Measurements from ENCODE around the gene RAPSN. TPM values are rescaled to one million over a fixed set of nuclear protein-coding genes. Genes with fewer than 3 reads are reported as not detected.
A peak's percentile ranks its signal among the peaks of the same experiment; 100 is the strongest.

The RAPSN gene
- total and polyA plus RNA-seq, 2 donors (not counting 1 experiment from before 2014, with no cell fraction given) = 0.25 to 1.0 TPM

DNA sequence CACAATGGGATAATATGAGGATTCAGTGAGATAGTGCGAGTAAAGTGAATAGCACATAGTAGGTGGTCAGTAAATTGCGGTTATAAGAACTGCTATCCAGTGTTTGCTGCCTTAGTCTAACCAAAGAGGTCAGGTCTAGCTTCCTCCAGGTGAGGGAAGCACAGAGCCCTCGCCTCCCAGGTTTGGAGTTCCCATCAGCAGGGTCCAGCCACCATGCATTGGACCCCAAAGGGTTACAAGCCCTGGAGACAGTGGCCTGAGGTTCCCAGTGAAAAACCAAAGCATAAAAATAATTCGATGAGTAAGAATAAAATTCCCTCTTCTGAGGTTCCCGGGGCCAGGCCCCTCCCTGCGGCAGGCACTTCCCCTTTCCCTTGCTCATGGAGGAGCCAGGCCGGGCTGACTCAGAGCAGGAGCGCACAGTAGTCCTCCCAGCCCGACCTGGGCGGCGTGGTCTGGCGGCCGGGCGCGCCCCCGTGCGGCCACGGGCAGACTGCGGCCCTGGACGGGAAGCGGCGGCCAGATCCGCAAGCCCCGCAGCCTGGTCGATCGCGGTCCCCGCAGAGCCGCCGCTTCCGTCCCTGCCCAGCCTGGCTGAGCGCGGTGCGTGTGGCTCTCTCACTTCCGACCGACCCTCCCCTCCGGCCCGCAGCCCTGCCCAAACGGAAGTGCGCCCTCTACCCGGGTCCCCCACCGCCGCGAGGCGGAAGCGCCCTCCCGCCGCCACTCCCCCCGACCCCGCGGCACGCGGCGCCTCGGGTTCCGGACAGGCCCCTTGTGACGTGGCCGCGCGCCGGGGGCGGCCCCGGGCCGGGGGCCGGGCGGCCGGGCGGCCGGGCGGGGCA is 41.0 kb downstream of the RAPSN start, which contains the start of gene SLC39A13:
TSS of gene SLC39A13 (plus strand) at position 845 of the 845 bp plus-strand sequence. CDS start 1,505 bp downstream, outside the sequence.
- Histone ChIP-seq H3K27me3 (replicated peaks in 1 of 4; ENCODE audit: control extremely low read depth in 1 of 4, control insufficient read depth in 3 of 4, insufficient read depth in 4 of 4, low read length in 3 of 4) (no peaks in the 10 kb centered on the region), H3K36me3 (replicated peaks in 1 of 2; ENCODE audit: control extremely low read depth in 1 of 2, control insufficient read depth in 1 of 2, extremely low read depth in 1 of 2, insufficient read depth in 2 of 2, low read length in 1 of 2) (peaks cover 0 to 2% of the 10 kb centered on the region in 2 experiments), H3K4me2 (replicated peaks; ENCODE audit: low read depth, low read length, poor library complexity, severe bottlenecking) (peak within 1 kb of the TSS; percentile 98), H3K9me3 (ENCODE audit: control extremely low read depth in 1 of 3, control insufficient read depth in 2 of 3, insufficient read depth in 1 of 3, low read length in 2 of 3) (no peaks in the 10 kb centered on the region), H3K79me2 (ENCODE audit: control insufficient read depth, insufficient read depth, low read length) (no peaks in the 10 kb centered on the region), H3K4me3 (ENCODE audit: control extremely low read depth in 1 of 5, extremely low read depth in 1 of 5, insufficient read depth in 1 of 5, low read depth in 2 of 5, low read length in 4 of 5) (peak within 1 kb of the TSS; percentile 60 to 94 (median 66)), H3K9ac (ENCODE audit: low read length) (peak within 1 kb of the TSS; percentile 76), H2AFZ (ENCODE audit: insufficient read depth, low read depth, low read length, poor library complexity, severe bottlenecking) (peak within 1 kb of the TSS; percentile 99), H3K4me1 (ENCODE audit: control insufficient read depth in 2 of 2, insufficient read depth in 2 of 2, low read length in 2 of 2) (peaks cover 16 to 25% of the 10 kb centered on the region in 2 donors), H4K20me1 (ENCODE audit: control insufficient read depth, insufficient read depth, low read length, poor library complexity, severe bottlenecking) (no peaks in the 10 kb centered on the region), H3K27ac (ENCODE audit: low read length in 2 of 2) (peak within 1 kb of the TSS; percentile 85 to 91)
- peak; percentile 81 for ATAC-seq (ENCODE audit: low read depth)
- no peaks in the 10 kb centered on the region for H3K9me3 Mint-ChIP-seq (ENCODE audit: insufficient read depth)
- ChIA-PET POLR2A (interaction anchor here (0.9 to 2.7 kb wide), 4 partner anchors 8 to 34 kb away, joined by 4 to 15 read pairs (median 10); partner anchors contain the start of gene SPI1), CTCF (interaction anchor here (0.6 to 19.1 kb wide), 10 partner anchors 14 to 159 kb away, joined by 3 to 345 read pairs (median 6); partner anchors contain the start of genes ACP2 and SPI1)
- peaks cover 27% of the 10 kb centered on the region for H3K4me1 Mint-ChIP-seq
- intact Hi-C loops (cut with micrococcal nuclease) = loop anchor here (1.0 to 10.0 kb wide), 13 partner anchors 8 to 447 kb away; partner anchors contain the start of genes ACP2, CELF1, DDB2 and FNBP4
- peak; percentile 92 for TF ChIP-seq CTCF (IDR thresholded peaks at IDR 0.05)
- no peak for TF ChIP-seq EZH2 (IDR thresholded peaks at IDR 0.05; ENCODE audit: borderline replicate concordance, insufficient read depth, low read depth, low read length, poor library complexity, severe bottlenecking)
- peak within 1 kb of the TSS; percentile 92 for H3K4me3 Mint-ChIP-seq
- peak; percentile 98 for DNase-seq
- 2% methylated on average over 70 of the region's 70 CpGs for WGBS (ENCODE audit: insufficient coverage)
- H3K27ac Mint-ChIP-seq = peak within 1 kb of the TSS; percentile 95
- H3K27me3 Mint-ChIP-seq = no peaks in the 10 kb centered on the region
